T-helper 22 cell (primary cell): ENCODE data around the gene C15orf61.

Experiments used
- DNase-seq: peaks from one replicate; pipeline ENCODE4 v3.0.0-alpha.2; 2020; ENCODE audit warnings: low read depth

Gene C15orf61

DNA sequence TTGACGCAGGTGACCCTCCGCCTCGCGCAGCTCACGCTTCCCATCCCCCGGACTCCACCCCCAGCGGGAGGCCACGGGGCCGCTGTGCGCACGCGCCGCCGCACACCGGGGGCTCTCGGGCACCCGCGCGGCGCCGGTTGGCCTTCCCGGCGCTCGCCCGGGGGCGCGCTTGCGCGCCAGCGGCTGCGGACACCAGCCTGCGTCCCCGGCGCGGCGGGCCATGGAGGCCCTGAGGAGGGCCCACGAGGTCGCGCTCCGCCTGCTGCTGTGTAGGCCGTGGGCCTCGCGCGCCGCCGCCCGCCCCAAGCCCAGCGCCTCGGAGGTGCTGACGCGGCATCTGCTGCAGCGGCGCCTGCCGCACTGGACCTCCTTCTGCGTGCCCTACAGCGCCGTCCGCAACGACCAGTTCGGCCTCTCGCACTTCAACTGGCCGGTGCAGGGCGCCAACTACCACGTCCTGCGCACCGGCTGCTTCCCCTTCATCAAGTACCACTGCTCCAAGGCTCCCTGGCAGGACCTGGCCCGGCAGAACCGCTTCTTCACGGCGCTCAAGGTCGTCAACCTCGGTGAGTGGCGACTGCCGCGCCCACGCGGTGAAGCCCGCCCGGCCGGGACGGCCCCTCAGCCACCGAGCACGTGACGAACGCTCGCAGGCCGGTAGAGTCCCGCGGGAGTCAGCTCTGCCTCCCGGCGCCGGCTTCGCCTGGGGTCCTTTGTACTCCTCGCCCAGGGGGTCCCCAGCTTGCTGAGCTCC, at the start of gene C15orf61:
TSS of gene C15orf61 (plus strand) at position 103 of the 754 bp plus-strand sequence. CDS start at position 221, 118 bp downstream.
- peak; percentile 80 for DNase-seq

DNA sequence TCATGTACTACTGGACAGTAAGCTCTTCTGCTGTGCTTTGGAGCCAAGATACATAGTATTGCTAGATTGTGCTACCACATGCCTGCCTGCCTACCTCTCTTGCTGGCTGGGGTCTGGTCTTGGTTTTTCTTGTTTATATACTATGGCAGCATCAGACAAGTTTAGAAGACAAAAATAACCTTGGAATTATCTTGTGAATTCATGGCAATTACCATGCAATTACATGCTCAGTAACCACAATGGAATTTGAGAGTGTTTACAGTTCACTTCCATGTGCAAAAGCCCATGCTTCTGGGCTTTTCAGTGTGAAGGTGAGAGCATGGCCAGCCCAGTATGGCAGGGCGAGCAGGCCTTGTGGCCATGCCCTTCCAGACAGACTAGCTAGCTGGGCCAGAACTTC, 48.0 kb upstream of the C15orf61 start:
- no peak for DNase-seq

DNA sequence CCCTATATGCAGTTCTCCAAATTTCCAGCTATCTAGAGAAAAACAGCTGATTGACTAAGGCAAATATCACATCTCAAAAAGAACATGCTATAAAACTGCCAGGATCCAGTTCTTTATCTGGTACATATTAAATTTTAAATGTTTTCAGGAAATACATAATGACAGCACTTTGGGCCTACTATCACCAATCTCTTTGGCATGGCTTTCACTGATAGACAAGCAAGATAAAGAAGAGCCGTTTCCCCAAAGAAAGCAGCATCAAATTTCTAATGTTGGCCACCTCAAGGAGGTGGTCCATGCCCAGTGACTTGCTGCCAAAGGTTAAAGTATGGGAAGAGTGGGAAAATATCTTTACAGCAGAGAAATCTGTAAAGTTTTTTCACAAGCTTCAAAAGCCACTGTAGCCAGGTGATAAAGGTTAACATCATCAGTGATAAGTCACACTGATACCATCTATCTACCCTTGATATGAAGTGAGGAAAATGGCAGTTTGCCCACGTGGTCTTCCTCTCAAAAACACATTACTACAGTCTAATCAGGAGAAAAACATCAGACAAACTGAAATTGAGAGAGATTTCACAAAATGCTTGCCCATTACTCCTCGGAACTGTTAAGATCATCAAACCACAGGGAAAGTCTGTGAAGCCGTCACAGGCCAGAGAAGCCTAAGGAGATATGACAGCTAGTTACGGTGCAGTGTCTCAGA, 46.4 kb upstream of the C15orf61 start:
- no peak for DNase-seq

DNA sequence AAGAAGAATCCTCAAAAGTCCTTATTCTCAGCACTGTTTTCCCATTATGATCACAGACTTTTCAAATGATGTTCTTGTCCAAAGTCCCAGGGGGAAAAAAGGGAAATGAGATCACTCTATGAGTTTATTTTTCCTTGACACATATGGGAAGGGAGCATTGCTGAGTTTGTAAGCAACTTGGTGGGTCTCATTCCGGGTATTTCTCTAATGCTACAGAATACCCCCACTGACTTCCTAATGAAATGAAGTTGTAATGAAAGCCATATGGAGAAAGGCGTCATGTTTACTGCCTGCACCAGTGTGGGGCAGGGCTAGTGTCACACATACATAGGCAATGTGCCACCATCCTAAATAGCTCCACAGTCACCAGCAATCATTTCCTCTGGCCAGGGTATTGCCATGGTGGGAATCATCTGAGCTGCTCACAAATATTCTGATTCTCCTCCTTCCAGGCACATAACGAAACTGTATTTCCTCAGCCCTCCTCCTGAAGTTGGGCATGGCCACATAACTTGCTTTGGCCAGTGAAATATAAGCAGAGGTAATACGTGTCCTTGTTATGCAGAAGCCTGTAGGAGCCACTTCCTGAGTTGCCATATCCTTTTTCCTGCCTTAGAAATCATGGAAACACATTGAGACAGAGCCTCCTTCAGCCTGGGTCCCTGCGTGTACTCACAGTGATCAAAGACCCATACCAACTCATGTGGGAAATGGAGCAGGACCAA, 41.0 kb upstream of the C15orf61 start:
- no peak for DNase-seq

DNA sequence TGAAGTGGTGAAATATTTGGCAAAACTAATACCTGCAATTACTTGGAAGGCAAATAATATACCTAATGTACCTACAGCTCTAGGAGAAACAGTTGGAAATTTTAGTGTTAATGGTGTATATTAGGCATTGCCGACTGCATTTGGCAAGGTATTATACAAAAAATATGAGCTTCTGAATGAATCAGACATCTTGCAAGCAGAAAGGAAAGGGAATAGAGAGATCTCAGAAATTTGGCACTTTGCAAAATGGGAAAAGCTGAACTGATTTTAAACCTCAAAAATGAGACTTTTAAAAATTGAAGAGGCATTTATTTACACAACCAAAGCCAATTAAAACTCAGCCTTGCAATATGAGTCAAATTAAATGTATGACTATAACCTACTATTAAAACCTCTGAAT, 40.2 kb upstream of the C15orf61 start:
- DNase-seq: no peak

DNA sequence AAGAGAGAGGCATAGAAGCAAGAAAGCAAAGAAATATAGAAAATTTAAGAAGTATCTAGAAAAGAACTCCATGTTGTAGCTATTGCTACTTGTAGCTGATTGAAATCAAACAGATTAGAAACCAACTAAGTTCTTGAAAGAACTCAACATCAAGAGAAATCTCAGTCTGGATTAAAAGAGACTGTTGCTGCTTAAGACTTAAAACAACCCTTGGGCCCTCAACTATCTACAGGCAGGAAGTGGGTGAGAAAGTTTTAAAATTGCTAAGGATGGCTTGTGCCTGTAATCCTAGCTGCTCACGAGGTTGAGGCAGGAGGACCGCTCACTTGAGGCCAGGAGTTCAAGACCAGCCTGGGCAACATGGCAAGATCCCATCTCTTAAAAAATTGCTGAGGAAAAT, 39.3 kb upstream of the C15orf61 start:
- DNase-seq: no peak

DNA sequence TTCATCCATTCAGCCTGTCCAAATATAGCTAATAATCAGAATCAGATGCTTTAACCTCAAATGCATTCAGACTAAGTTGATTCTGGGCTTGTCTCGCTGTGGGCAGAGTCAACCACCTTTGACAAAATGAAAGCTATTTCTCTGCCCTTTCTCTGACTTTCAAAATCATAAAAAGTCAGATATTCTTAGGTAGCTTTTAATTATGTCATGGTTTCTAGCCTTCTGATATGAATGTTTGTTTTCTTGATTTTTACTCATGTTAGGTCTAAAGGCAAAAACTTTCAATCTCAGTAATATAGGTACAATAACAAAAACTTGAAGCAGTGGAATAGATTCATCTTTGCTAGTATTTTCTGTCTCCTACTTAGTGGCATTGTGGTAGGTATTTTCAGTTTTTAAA, 25.3 kb upstream of the C15orf61 start:
- no peak for DNase-seq

DNA sequence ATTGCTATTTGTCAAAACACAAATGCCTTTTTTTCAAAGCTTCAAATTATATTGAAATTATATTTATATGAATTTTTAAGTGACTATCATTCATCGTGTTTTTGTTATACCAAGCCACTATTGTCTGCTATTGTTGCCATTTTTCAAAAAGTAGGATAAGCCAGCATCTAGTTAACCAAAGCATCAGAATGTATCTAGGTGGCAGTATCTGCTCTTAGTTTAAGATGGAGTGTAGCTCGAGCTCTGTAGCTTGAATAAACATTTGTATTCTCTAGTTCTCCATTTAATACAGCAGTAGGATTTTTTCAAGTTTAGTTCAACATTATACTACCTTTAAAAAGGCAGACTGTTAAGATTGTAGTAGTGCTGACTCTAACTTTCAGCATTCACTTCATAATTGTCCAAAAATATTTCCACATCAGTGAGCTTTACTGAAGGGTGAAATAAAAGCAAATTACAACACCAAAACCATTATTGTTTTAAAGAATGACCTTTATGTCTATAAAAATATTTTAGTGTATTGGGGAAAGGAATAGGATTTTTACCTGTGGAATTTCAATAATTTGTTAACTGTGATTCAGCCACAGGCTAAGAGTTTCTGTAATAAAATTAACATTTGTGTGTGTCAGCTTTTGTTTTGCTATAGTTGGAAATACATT, 19.6 kb upstream of the C15orf61 start:
- no peak for DNase-seq

DNA sequence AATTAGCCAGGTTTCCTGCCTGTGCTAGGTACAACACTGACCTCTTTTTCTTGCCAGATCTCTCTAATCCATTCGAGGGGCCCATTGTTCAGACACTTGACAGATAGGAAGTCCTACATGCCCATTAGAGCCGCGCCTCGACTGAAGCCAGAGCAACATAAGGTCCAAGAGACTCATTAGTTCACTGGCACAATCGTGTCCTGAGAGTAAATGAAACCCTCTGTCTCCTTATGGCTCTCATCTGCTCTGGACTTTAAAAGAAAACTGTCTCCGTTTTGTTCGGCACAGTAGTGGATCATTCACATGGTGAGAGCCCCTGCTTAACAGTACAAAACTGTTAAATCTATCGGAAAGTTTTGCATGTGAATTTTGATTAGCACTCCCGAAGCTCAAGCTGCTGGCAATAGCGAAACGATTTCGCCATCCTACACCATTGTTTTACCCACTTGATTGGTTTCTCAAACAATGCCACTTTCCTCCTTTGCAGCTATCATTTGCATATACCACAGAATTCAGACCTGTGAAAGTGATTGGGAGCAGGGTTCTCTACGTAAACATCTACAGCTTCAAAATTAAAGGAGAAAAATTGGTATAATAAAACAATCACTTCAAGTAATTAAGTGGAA, 19.0 kb upstream of the C15orf61 start:
- DNase-seq: no peak

DNA sequence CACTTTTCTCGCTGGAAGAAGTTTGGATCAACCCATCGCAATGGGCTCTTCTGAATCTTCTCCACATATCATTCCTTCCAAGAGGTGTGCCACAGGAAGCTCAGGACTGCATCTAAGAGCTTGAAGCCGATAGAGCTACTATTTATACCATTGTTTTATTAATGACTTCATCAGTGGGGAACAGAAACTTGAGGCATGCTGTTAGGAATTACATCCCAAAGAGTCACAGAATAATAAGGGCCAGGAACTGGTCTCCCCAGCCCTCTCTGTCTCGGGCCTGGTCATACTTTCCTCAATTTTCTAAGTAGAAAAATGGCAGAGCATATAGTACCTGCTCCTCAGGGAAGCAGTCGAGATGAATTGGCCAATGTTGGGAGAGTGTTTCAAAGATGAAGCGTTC, 16.9 kb upstream of the C15orf61 start:
- no peak for DNase-seq

DNA sequence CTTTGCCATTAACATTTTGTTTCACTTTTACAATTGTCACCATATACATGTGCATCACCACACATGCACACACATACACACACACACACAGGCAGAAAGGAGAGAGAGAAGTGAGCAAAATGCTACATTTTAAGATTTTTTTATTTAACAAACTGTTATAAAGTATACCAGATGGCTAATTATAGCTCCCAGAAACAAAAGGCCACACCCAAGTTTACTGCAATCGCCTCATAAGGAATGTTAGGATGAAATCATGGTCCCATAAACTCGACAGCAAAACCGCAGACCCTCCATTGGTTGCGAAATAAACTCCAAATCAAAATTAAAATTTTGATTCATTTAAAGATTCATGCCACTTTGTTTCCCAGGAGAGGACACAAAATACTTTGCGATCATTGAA, 16.1 kb upstream of the C15orf61 start:
- DNase-seq: no peak

DNA sequence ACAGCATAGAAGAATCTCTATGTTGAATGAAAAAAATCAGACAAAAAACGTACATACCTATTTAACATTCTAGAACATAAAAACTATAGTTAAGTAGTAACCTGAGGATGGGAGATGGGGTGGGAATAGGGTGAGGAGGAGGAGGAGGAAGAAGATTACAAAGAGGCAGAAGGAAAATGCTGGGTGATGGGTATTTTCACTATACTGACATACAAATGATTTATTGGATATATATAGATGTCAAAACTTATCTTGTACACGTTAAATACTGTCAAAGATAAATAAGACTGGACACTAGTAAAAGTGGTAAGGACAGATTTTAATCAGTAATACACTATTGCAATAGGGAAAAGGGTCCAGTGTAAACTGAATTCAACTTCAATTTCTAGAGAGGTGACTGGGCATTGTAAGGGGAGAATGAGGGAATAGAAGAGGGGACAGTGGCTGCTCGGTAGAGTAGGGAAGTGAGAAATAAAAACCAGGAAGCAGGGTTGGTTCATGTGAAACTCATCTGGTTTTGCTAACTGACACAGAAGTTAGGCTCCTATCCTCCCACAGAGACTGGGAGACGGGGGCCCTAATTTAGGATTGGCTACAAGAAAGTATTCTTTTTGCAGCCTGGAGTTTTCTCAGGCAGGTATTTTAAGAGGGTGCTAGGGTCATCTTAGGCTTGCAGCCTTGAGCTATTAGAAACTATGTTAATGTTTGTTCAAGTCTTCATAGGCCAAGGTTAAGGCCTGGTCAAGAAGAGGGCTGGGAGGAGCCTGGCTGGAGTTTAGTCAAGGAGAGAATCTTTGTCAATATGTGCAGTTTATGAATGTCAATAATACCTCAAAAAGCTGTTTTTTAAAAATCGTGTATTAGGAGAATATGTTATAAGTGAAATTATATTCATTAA, 15.0 kb upstream of the C15orf61 start:
- DNase-seq: no peak

DNA sequence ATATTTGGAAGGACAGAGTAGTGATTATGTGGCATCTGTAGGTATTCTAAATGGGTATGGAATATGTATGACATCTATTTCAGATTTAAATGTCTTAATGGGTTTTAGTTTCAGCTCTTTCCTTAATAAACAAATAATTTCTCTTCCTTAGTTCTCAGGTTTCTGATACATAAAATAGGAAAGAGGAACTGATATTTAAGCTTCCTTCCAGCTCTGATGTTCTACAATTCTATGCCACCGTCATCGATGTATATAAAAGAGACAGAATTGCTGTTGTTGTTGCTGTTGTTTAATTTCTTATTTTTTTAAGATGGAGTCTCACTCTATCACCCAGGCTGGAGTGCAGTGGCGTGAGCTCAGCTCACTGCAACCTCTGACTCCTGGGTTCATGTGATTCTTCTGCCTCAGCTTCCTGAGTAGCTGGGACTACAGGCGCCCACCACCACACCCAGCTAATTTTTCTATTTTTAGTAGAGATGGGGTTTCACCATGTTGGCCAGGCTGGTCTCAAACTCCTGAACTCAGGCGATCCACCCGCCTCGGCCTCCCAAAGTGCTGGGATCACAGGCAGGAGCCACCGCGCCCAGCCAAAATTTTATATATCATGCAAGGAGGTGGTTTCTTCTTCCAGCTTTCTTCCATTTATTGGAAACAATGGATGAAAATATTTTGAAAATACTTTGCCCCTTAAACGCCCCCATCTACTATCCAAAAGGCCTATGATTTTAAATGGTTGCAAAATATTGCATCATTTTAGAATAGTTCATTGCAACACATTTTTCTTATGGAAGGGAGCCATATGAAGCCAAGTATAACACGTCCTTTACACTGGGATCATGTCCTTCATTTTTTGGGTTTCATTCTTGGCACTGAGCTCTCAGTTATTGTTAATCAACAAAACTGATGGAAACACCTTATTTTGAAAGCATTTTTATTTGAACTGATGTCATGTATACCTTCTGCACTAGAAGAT, 13.9 kb upstream of the C15orf61 start:
- no peak for DNase-seq

DNA sequence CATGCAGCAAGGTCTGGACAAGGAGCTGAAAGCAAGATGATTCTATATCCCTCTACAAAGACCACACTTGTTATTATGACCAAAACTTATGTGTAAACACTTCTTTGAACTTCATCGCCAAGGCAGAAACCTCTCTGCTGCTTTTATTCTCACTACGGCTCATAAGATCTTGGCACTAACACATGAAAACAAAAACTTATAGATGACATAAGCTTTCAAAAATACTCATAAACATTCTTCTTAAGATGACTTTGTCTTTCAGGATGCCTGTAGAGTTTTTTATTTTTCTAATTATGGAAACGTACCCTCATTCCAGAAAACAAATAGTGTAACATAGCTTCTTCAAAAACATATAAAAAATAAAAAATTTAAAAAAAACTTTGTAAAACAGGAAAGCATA, 12.5 kb upstream of the C15orf61 start:
- DNase-seq: no peak

DNA sequence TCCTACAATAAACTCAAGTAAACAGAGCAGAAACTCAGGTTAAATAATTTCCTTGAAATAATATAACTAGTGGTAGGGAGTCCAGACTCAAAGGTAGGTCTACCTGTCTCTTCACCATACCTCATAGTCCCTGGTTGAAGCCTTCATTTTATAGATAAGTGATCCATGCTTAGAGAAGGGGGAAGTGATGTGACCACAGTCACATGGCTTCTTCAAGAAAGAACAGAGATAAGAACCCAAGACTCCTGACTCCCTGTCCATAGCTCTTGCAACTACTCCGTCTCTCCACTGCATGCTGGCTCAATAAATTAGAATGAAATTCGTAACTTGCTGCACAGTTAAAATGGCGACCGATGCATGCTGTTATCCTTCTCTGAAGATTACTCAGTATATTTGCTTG, 11.0 kb upstream of the C15orf61 start:
- DNase-seq: no peak

DNA sequence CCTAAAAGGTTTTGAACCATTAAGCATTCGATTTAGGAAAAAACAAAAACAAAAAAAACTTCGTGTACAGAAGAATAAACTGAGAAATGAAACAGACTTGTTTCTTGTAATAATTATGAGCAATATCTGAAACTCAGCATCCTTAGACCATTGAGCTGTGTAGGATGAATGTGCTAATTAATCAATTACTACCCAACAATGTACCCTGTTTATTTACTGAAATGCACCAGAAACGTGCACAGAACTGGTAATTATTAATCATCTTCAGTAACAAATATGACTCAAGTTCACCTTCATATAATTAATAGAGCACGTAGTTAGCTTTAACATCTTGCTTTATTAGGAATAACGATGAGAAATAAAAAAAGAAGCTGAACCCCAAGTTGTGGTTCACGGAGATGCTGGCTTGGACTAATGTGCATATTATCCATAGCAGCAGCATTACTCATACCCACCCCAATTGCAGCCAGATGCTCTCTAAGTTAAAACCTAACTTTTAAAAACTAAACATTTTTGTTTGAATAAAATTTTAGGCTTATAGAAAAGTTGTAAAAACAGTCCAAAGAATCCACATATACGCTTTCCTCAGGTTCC, 10.2 kb upstream of the C15orf61 start:
- DNase-seq: no peak

DNA sequence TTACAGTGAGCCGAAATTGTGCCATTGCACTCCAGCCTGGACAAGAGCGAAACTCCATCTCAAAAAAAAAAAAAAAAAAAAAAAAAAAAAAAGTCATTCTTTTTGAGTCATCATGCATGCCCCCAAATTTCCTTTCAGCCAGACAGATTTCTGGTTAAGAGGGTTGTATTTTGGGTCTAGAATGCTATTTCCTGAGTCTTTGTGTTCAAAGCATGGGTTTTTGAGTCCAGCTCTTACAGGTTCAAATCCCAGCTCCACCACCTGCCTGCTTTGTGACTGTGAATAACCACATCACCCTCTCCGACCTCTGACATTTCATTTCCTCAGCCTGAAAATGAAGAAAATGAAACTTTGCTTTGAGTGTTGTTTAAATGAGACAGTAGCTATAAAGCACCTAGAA, 9.3 kb upstream of the C15orf61 start:
- no peak for DNase-seq

DNA sequence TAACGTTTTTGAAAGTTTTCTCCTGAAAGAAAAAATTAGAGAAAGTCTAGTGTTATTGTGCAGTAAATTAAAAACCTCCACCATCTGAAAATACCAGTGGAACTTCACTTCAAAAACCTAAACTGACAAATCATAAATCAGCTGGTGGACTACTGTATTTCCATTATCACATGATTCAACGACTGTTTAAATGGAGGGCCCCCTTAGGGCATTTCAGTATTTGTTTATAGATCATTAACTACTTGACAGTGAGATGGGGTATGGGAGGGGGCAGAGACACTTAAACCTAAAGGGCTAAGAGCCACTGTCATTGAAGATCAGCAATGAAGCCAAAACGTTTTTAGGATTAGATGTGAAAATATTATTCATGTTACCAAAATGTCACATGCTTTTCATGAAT, 8.8 kb upstream of the C15orf61 start:
- DNase-seq: no peak

DNA sequence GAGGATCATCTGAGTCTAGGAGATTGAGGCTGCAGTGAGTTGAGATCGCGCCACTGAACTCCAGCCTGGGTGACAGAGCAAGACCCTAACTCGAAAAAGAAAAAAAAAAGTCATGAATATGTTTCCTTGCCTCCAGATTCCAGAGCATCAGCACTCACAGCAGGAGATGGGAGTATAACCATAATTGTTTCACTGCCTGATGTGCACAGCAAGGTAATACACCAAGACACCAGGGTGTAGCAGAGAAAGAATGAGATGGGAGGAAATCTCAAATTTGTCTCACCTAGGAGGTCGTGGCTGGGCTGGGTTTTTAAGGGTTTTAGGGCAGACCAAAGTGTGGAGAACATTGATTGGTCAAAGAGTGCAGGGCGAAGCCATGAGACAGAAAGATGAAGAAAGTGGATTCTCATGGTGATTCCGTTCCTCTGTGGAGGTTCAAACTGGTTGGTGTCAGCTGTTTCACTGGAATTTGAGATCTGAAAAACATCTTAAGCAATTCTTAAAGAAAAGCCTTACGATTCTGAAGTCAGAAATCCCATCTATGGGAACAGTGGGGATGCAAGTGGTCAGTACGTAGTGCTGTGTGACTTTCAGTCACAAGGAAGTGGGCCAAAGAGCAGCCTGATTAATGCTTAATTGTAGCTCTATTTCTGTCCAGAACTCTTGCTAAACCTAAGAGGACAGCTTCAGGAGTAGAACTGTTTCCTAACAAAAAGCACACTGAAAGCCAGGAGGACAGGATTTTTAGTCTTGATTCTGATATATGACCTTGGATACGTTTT, 7.8 kb upstream of the C15orf61 start:
- DNase-seq: no peak
